Nephron (organoid): ENCODE measurements around the gene KDM1A.
A peak's percentile ranks its signal among the peaks of the same experiment; 100 is the strongest.

Experiments
- H3K27ac Mint-ChIP-seq, 3 experiments: 2 replicates each; pipeline ENCODE4 v1.8.0; 2020; ENCODE audit warnings: mixed read lengths in 3 of 3, mild to moderate bottlenecking in 2 of 3, moderate library complexity in 1 of 3
- H3K27me3 Mint-ChIP-seq: 2 replicates; pipeline ENCODE4 v1.8.0; 2021; ENCODE audit warnings: low read depth, mild to moderate bottlenecking, moderate library complexity, mixed read lengths
- H3K36me3 Mint-ChIP-seq: 2 replicates; pipeline ENCODE4 v1.8.0; 2020; ENCODE audit warnings: low read depth, mixed read lengths
- H3K4me1 Mint-ChIP-seq: 2 replicates; pipeline ENCODE4 v1.8.0; 2020; ENCODE audit warnings: mixed read lengths
- H3K4me3 Mint-ChIP-seq, 3 experiments: 2 replicates each; pipeline ENCODE4 v1.8.0; 2020; ENCODE audit warnings: mild to moderate bottlenecking in 3 of 3, mixed read lengths in 3 of 3, moderate library complexity in 2 of 3
- H3K9me3 Mint-ChIP-seq: 2 replicates; pipeline ENCODE4 v1.8.0; 2020; ENCODE audit warnings: mixed read lengths
- TF ChIP-seq, protein P1 (sequence below), 3 experiments: fragments of 200-600 bp; sonication (generic); IDR thresholded peaks; one replicate each; pipeline ENCODE4 v1.5.0; 2021; ENCODE audit warnings: antibody characterized with exemption in 3 of 3; ENCODE audit not compliant: unreplicated experiment in 3 of 3

KDM1A gene

DNA sequence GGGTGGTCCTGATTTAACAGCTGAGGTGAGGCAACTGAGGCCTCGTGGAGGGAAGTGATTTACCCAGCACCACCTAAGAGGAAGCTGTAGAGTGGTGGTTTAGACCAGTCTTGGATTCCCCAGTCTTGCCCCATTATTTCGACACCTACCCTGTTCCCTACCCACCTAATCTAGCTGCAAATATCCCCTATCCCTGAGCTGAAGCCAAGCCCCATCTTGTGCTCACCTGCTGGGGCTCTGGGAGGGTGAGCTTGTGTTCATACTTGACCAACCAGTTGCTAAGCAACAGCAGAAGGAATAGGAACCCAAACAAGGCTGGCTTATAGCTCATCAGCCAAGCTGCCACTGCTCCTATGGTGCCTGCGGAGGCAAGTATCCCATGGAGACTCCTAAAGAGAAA lies 5.6 kb upstream of the KDM1A start:
- H3K4me1 Mint-ChIP-seq = no peaks in the 10 kb centered on the region
- H3K27me3 Mint-ChIP-seq = peaks cover 4% of the 10 kb centered on the region
- no peak overlapping the region for H3K4me3 Mint-ChIP-seq

DNA sequence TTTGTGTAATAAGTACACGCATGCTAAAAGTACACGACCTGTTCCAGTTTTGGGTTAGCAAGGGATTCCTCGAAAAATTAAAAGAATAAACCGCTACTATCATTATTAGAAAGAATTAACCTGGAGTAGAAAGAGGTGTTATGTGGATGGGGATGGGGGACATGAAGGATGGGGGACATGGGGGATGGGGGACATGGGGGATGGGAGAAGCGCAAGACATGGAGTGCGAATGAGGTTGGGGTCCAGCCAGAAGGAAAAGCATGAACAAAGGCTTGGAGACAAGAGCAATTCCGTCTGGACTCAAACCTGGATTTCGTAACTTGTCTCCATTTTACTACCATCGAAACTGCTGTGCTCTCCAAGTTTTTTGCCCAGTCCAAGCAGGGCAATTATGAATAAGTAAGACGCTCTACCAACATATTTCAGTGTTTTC lies 591 bp upstream of the KDM1A start:
- Mint-ChIP-seq H3K27me3 (no peaks in the 10 kb centered on the region), H3K9me3 (peaks cover 16% of the 10 kb centered on the region), H3K4me1 (peaks cover 23% of the 10 kb centered on the region), H3K36me3 (peaks cover 29% of the 10 kb centered on the region), H3K27ac (peak overlapping the region; percentile 89 to 99 (median 95)), H3K4me3 (peak overlapping the region; percentile 91 to 97 (median 94))
- TF ChIP-seq, protein P1, sequence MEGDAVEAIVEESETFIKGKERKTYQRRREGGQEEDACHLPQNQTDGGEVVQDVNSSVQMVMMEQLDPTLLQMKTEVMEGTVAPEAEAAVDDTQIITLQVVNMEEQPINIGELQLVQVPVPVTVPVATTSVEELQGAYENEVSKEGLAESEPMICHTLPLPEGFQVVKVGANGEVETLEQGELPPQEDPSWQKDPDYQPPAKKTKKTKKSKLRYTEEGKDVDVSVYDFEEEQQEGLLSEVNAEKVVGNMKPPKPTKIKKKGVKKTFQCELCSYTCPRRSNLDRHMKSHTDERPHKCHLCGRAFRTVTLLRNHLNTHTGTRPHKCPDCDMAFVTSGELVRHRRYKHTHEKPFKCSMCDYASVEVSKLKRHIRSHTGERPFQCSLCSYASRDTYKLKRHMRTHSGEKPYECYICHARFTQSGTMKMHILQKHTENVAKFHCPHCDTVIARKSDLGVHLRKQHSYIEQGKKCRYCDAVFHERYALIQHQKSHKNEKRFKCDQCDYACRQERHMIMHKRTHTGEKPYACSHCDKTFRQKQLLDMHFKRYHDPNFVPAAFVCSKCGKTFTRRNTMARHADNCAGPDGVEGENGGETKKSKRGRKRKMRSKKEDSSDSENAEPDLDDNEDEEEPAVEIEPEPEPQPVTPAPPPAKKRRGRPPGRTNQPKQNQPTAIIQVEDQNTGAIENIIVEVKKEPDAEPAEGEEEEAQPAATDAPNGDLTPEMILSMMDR (IDR thresholded peaks at IDR 0.05; ENCODE audit: unreplicated experiment in 3 of 3) = no peak

More for the DNA sequence above, 5.6 kb upstream of the KDM1A start:
- TF ChIP-seq, protein P1 (IDR thresholded peaks at IDR 0.05; ENCODE audit: unreplicated experiment in 3 of 3) = no peak
- H3K27ac Mint-ChIP-seq = peak overlapping the region; percentile 4 to 37 (median 34)
- no peaks in the 10 kb centered on the region for H3K9me3 Mint-ChIP-seq
- no peaks in the 10 kb centered on the region for H3K36me3 Mint-ChIP-seq

DNA sequence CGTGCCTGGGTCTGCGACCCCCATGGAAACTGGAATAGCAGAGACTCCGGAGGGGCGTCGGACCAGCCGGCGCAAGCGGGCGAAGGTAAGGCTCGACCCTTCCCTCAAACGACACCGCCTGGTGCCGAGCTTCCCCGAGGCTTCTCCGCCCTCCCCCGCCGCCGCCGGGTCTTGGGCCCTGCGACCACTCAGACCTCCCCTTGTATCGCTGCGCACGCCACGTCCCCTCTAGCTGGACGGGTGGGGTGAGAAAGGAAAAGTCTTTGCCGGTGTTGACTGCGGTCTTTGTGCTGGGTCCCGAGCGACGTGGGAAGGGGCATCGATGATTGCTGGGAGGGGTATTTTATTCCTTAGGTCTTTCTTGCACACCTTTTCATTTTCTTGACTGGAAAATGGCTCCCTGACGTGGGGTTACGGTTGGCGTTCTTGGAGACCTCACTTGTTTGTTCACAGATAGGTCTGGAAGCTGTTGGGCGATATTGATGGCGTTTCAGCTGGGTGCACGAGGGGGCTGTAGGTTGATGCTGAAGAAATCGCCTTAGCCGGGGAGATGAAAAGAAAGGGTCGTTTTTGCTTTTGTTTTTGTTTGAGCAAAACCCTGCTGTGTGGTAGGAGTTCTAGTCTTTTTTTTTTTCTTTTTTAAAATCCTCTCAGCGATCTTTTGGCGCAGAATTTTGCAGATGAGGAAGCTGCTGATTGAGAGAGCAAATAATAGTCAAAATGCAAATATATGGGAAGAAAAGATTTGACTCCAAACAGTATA lies 776 bp downstream of the KDM1A start:
- Mint-ChIP-seq H3K27ac (peak overlapping the region; percentile 94 to 99 (median 99)), H3K4me3 (peak overlapping the region; percentile 90 to 98 (median 96)), H3K4me1 (peaks cover 23% of the 10 kb centered on the region), H3K36me3 (peaks cover 40% of the 10 kb centered on the region), H3K27me3 (no peaks in the 10 kb centered on the region), H3K9me3 (peaks cover 20% of the 10 kb centered on the region)
- TF ChIP-seq, protein P1 (IDR thresholded peaks at IDR 0.05; ENCODE audit: unreplicated experiment in 3 of 3) = no peak

DNA sequence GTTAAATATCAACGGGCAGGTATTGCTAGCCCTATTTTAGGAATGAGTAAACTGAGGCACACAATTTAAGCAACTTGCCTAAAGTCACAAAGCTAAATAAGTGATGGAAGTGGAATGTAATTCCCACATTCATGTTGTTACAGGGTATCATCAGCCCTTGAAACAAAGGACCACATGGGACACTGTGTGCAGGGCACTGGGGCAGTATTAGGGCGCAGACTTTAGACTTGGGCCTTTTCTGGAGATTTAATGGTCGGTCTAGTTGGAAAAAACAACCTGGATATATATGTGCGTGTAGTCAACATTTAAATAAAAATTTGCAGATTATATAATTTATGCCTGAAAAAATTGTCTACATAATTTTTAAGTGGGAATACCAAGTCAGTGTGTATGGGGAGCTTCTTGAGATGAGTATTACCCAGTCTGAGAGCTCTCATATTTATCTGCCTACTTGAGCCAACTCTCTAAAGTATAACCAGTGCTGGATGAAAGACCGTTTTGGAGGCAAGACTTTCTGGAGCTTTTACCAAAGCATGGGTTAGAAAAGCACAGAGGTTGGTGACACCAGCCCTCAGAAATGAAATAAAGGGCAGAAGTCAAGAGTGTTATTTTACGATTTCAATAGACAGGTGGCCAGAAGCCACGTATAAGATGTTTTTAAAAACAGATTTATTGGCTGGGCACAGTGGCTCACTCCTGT lies 1.6 kb downstream of the KDM1A start:
- peak overlapping the region; percentile 94 to 99 (median 99) for H3K27ac Mint-ChIP-seq
- H3K4me1 Mint-ChIP-seq = peaks cover 23% of the 10 kb centered on the region
- H3K36me3 Mint-ChIP-seq = peaks cover 40% of the 10 kb centered on the region
- TF ChIP-seq, protein P1 (IDR thresholded peaks at IDR 0.05; ENCODE audit: unreplicated experiment in 3 of 3) = no peak
- H3K4me3 Mint-ChIP-seq = peak overlapping the region; percentile 90 to 98 (median 96)
- H3K9me3 Mint-ChIP-seq = peaks cover 20% of the 10 kb centered on the region
- no peaks in the 10 kb centered on the region for H3K27me3 Mint-ChIP-seq

DNA sequence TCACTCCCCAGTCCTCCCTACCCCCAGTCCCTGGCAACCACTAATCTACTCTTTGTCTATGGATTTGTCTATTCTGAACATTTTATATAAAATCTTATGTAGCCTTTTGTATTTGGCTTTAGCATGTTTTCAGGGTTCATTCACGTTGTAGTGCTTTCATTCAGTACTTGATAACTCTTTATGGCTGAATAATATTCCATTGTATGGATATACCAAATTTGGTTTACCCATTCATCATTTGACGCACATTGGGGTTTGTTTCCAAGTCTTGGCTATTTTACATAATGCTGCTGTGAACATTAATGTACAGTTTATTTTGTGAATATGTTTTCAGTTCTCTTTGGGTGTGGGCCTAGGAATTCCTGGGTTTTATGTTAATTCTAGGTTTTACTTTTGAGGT lies 2.6 kb downstream of the KDM1A start:
- H3K36me3 Mint-ChIP-seq = peaks cover 40% of the 10 kb centered on the region
- TF ChIP-seq, protein P1 (IDR thresholded peaks at IDR 0.05; ENCODE audit: unreplicated experiment in 3 of 3) = no peak
- no peaks in the 10 kb centered on the region for H3K27me3 Mint-ChIP-seq
- H3K4me3 Mint-ChIP-seq = peak overlapping the region; percentile 74 to 96 (median 90)
- peak overlapping the region in 2 of 3 experiments; percentile 45 to 53 for H3K27ac Mint-ChIP-seq
- H3K9me3 Mint-ChIP-seq = peaks cover 20% of the 10 kb centered on the region
- H3K4me1 Mint-ChIP-seq = peaks cover 29% of the 10 kb centered on the region
